ENCODE results near the gene PDE1C.

- TF ChIP-seq CTCF (IDR thresholded peaks at IDR 0.05) (no peak), POLR2A (IDR thresholded peaks at IDR 0.05) (no peak), EP300 (IDR thresholded peaks at IDR 0.05) (no peak)
These were observed 46.2 kb upstream of the PDE1C start for GRCh38 chr7:32116436-32116835.

Data from ovary (tissue), 3 donors.